Endothelial cell of umbilical vein (primary cell): Measurements from ENCODE around the gene TBCD.

Source experiments
- CTCF ChIP-seq, 2 donors: IDR thresholded peaks; 1 replicate in 1 of 2; 2 replicates in 1 of 2; pipeline ENCODE4 v1.5.1; 2011; ENCODE audit warnings: low read length in 2 of 2, mild to moderate bottlenecking in 2 of 2, moderate library complexity in 2 of 2, control low read depth in 1 of 2, inconsistent platforms in 1 of 2, low read depth in 1 of 2; ENCODE audit not compliant: insufficient read depth in 1 of 2; ENCODE audit errors: extremely low read depth in 1 of 2
- EZH2 ChIP-seq: IDR thresholded peaks from 2 replicates; pipeline ENCODE4 v1.6.1; 2012; ENCODE audit warnings: borderline replicate concordance, low read depth, mild to moderate bottlenecking, moderate library complexity, low read length, inconsistent platforms; ENCODE audit not compliant: severe bottlenecking
- JUN ChIP-seq: IDR thresholded peaks from 2 replicates; pipeline ENCODE4 v1.6.1; 2011; ENCODE audit warnings: borderline replicate concordance, low read depth; ENCODE audit not compliant: insufficient read length, insufficient read depth
- MAX ChIP-seq: IDR thresholded peaks from 2 replicates; pipeline ENCODE4 v1.6.1; 2011; ENCODE audit not compliant: insufficient read depth, insufficient read length
- MYC ChIP-seq: IDR thresholded peaks from one replicate; pipeline ENCODE4 v1.6.1; 2011; ENCODE audit warnings: mild to moderate bottlenecking, low read depth, low read length
- POLR2A ChIP-seq: IDR thresholded peaks from 2 replicates; pipeline ENCODE4 v1.6.1; 2012; ENCODE audit warnings: low read depth, mild to moderate bottlenecking, control low read depth, low read length
- POLR2AphosphoS5 ChIP-seq: IDR thresholded peaks from 2 replicates; pipeline ENCODE4 v1.6.1; 2012; ENCODE audit warnings: low read depth, mild to moderate bottlenecking, control low read depth, low read length, moderate library complexity; ENCODE audit not compliant: insufficient read depth

- TF ChIP-seq CTCF (IDR thresholded peaks at IDR 0.05; ENCODE audit: extremely low read depth in 1 of 2, insufficient read depth in 1 of 2, low read depth in 1 of 2, low read length in 2 of 2) (no peak), POLR2A (no peak), POLR2AphosphoS5 (no peak), JUN (no peak), EZH2 (no peak), MAX (no peak), MYC (no peak)
These were observed 63.0 kb downstream of the TBCD start for GRCh38 chr17:82814834-82815233.
